Fibroblast of mammary gland (primary cell): Measurements from ENCODE around the gene TMEM132C.

ENCODE experiments used
- DNase-seq: peaks from one replicate; pipeline ENCODE4 v3.0.0-alpha.2; 2010; ENCODE audit warnings: low read depth
- H3K4me3 ChIP-seq: 2 replicates; pipeline ENCODE4 v1.5.1; 2011; ENCODE audit warnings: low read depth, mild to moderate bottlenecking, low read length, moderate library complexity; ENCODE audit not compliant: control insufficient read depth
- TF ChIP-seq, protein P1 (sequence below): conservative IDR thresholded peaks from 2 replicates; pipeline ENCODE4 v1.5.1; 2011; ENCODE audit warnings: low read depth, low read length, inconsistent platforms; ENCODE audit not compliant: control insufficient read depth, insufficient read depth

Gene TMEM132C

DNA sequence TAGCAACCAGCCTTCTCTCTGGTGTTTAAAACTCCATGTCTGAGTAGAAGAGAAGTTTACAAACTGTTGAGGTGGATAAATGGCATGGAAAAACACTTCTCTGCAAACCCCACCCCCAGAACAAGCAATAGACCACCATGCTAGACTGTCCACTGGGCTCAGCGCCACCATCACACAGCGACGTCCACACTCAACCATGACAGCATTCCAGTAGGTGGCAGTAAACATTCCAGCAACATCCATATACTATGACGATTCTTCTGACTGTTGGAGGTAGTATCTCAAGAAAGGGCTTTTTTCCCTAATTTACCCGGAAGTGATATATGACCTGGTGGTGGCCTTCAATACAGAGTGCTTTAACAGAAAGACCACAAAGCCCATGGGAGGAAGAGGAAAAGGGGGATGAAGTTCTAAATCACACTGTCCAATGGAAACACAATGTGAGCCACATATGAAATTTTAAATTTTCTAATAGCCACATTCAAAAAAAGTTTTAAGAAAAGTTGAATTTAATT, 404.6 kb downstream of the TMEM132C start:
- TF ChIP-seq, protein P1, sequence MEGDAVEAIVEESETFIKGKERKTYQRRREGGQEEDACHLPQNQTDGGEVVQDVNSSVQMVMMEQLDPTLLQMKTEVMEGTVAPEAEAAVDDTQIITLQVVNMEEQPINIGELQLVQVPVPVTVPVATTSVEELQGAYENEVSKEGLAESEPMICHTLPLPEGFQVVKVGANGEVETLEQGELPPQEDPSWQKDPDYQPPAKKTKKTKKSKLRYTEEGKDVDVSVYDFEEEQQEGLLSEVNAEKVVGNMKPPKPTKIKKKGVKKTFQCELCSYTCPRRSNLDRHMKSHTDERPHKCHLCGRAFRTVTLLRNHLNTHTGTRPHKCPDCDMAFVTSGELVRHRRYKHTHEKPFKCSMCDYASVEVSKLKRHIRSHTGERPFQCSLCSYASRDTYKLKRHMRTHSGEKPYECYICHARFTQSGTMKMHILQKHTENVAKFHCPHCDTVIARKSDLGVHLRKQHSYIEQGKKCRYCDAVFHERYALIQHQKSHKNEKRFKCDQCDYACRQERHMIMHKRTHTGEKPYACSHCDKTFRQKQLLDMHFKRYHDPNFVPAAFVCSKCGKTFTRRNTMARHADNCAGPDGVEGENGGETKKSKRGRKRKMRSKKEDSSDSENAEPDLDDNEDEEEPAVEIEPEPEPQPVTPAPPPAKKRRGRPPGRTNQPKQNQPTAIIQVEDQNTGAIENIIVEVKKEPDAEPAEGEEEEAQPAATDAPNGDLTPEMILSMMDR = no peak
- H3K4me3 ChIP-seq = no peak overlapping the region
- DNase-seq = no peak

DNA sequence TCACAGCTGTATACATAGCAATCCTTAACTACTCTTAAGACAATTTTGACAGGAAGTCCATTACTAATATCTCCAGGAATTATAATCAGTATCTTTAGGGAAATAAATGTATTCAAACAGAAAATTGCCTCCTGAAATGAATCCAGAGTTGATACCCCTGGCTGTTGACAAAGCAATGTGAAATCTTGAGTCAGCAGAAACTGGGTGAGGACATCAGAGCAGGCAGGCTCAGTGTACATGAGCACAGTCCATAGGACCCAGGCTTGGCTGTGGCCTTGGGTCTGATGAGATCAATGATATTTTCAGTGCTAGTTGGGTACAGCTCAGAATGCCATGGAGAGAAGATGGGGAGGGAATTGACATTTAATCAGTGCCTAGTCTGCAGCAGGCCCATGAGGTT, 405.5 kb downstream of the TMEM132C start:
- H3K4me3 ChIP-seq = no peak overlapping the region
- TF ChIP-seq, protein P1 = no peak
- no peak for DNase-seq

DNA sequence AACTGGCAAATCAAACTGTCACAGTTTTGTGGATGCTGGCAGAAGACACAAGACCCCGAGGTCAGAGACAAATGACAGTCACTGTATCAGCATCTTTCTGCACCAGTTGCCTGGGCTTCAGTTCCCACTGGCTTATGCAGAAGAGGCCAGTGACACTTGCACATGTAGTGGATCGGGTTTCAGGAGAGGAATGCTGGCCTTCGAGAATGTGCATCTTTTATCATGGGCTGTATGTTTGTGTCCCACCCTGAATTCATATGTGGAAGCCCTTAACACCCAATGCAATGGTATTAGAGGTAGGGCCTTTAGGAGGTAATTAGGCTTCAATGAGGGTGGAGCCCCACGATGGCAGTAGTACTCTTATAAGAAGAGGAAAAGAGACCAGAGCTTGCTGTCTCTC, 405.9 kb downstream of the TMEM132C start:
- TF ChIP-seq, protein P1 = no peak
- DNase-seq = no peak
- no peak overlapping the region for H3K4me3 ChIP-seq

- TF ChIP-seq, protein P1 = no peak
- no peak for DNase-seq
- no peak overlapping the region for H3K4me3 ChIP-seq
Measured at GRCh38 chr12:128675576-128675975, 408.6 kb downstream of the TMEM132C start.

GRCh38 chr12:128680555-128680954, 413.6 kb downstream of the TMEM132C start:
- TF ChIP-seq, protein P1 = no peak
- no peak for DNase-seq
- H3K4me3 ChIP-seq = no peak overlapping the region

- TF ChIP-seq, protein P1 = no peak
- no peak for DNase-seq
- H3K4me3 ChIP-seq = no peak overlapping the region
Measured at GRCh38 chr12:128682548-128683275, 415.7 kb downstream of the TMEM132C start.
